H1 (cell line): ENCODE data around the gene IFNW1. TPM values are rescaled to one million over a fixed set of nuclear protein-coding genes. Genes with fewer than 3 reads are reported as not detected.

Source experiments
- RAD21 ChIP-seq, 2 experiments: IDR thresholded peaks in 1 of 2; conservative IDR thresholded peaks in 1 of 2; 2 replicates each; pipeline ENCODE4 v1.6.1; 2011; ENCODE audit warnings: low read depth in 2 of 2, low read length in 2 of 2, improper control_type of control experiment in 1 of 2, inconsistent platforms in 1 of 2, mild to moderate bottlenecking in 1 of 2, moderate library complexity in 1 of 2
- ZNF274 ChIP-seq: IDR thresholded peaks from 2 replicates; pipeline ENCODE4 v1.7.0; 2012; ENCODE audit warnings: low read length, borderline replicate concordance; ENCODE audit errors: extremely low read depth
- polyA plus RNA-seq, 7 experiments: library from polyadenylated mRNA; depleted of rRNA in 3 of 7; stranded (reverse) in 5 of 7; unstranded in 2 of 7; fragments of >200 nt in 5 of 7; fragments of 200-250 nt in 2 of 7; gene quantifications; 1 replicate in 5 of 7; 2 replicates in 1 of 7; 4 replicates in 1 of 7; pipeline versions ENCODE4 v1.2.1 to v1.2.3, GENCODE V29; 2011 to 2013; ENCODE audit warnings: missing spikeins in 2 of 7, mixed read lengths in 2 of 7
- total RNA-seq: library from RNA; stranded (reverse); fragmentation: NEBNext Ultra II Directional; extraction: Animal tissue kit (Norgen Biotek cat#: 25700); gene quantifications from 2 replicates; pipeline ENCODE4 v1.2.1, GENCODE V29; 2021
- TF ChIP-seq, protein P1 (sequence below): fragments of 300-600 bp; sonication (generic); IDR thresholded peaks from 2 replicates; pipeline ENCODE4 v1.7.1; 2012; ENCODE audit warnings: low read length, moderate library complexity, mild to moderate bottlenecking, inconsistent platforms; ENCODE audit not compliant: insufficient replicate concordance

IFNW1 gene
- total and polyA plus RNA-seq, 2 of the 8 experiments (the other 6 are each of a cell fraction or from before 2014, with no cell fraction given) = not detected

DNA sequence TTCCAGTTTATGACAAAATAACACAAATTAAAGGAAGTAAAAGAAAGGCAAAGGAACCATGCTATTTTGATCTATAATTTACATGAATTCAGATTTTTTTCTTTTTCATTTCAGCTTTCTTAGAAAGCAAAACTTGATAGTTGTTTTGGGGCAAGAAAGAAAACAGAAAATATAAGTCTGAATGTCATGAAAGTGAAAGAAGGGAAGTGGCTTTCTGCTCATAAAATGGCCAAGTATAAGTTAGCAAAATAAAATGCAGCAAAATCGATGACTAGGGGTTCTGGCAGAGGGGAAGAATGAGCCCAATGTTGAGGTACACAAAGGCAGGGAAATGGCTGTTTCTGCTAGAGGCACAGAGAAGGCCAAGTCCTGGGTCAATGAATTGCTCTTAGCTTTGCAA lies 3.0 kb upstream of the IFNW1 start (continued):
- TF ChIP-seq, protein P1, sequence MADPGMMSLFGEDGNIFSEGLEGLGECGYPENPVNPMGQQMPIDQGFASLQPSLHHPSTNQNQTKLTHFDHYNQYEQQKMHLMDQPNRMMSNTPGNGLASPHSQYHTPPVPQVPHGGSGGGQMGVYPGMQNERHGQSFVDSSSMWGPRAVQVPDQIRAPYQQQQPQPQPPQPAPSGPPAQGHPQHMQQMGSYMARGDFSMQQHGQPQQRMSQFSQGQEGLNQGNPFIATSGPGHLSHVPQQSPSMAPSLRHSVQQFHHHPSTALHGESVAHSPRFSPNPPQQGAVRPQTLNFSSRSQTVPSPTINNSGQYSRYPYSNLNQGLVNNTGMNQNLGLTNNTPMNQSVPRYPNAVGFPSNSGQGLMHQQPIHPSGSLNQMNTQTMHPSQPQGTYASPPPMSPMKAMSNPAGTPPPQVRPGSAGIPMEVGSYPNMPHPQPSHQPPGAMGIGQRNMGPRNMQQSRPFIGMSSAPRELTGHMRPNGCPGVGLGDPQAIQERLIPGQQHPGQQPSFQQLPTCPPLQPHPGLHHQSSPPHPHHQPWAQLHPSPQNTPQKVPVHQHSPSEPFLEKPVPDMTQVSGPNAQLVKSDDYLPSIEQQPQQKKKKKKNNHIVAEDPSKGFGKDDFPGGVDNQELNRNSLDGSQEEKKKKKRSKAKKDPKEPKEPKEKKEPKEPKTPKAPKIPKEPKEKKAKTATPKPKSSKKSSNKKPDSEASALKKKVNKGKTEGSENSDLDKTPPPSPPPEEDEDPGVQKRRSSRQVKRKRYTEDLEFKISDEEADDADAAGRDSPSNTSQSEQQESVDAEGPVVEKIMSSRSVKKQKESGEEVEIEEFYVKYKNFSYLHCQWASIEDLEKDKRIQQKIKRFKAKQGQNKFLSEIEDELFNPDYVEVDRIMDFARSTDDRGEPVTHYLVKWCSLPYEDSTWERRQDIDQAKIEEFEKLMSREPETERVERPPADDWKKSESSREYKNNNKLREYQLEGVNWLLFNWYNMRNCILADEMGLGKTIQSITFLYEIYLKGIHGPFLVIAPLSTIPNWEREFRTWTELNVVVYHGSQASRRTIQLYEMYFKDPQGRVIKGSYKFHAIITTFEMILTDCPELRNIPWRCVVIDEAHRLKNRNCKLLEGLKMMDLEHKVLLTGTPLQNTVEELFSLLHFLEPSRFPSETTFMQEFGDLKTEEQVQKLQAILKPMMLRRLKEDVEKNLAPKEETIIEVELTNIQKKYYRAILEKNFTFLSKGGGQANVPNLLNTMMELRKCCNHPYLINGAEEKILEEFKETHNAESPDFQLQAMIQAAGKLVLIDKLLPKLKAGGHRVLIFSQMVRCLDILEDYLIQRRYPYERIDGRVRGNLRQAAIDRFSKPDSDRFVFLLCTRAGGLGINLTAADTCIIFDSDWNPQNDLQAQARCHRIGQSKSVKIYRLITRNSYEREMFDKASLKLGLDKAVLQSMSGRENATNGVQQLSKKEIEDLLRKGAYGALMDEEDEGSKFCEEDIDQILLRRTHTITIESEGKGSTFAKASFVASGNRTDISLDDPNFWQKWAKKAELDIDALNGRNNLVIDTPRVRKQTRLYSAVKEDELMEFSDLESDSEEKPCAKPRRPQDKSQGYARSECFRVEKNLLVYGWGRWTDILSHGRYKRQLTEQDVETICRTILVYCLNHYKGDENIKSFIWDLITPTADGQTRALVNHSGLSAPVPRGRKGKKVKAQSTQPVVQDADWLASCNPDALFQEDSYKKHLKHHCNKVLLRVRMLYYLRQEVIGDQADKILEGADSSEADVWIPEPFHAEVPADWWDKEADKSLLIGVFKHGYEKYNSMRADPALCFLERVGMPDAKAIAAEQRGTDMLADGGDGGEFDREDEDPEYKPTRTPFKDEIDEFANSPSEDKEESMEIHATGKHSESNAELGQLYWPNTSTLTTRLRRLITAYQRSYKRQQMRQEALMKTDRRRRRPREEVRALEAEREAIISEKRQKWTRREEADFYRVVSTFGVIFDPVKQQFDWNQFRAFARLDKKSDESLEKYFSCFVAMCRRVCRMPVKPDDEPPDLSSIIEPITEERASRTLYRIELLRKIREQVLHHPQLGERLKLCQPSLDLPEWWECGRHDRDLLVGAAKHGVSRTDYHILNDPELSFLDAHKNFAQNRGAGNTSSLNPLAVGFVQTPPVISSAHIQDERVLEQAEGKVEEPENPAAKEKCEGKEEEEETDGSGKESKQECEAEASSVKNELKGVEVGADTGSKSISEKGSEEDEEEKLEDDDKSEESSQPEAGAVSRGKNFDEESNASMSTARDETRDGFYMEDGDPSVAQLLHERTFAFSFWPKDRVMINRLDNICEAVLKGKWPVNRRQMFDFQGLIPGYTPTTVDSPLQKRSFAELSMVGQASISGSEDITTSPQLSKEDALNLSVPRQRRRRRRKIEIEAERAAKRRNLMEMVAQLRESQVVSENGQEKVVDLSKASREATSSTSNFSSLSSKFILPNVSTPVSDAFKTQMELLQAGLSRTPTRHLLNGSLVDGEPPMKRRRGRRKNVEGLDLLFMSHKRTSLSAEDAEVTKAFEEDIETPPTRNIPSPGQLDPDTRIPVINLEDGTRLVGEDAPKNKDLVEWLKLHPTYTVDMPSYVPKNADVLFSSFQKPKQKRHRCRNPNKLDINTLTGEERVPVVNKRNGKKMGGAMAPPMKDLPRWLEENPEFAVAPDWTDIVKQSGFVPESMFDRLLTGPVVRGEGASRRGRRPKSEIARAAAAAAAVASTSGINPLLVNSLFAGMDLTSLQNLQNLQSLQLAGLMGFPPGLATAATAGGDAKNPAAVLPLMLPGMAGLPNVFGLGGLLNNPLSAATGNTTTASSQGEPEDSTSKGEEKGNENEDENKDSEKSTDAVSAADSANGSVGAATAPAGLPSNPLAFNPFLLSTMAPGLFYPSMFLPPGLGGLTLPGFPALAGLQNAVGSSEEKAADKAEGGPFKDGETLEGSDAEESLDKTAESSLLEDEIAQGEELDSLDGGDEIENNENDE = no peak
- no peak for TF ChIP-seq ZNF274
- TF ChIP-seq RAD21 (IDR thresholded peaks at IDR 0.05 in 1 of 2, conservative IDR thresholded peaks at IDR 0.05 in 1 of 2; ENCODE audit: low read depth in 2 of 2, low read length in 2 of 2) = no peak
